ENCODE results near the gene CCDC102A.

CCDC102A gene

DNA sequence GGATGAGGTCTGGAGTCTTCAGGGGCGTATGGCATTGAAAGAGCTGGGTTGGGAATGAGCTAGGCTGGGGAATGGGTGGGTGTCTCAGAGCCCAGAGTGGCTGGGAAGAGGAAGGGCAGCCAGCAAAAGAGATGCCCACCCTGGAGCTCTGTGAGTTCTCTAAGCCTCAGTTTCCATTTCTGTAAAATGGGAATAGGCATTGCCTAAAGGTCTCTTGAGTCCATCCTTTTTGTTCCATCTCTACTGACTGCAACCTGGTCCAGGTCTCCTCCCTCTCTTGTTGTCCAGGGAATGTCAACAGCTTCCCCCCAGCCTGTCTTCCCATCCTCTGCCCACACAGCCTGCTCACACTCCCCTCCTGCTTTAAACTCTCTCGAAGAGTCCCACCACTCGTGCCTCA lies 19.6 kb downstream of the CCDC102A start:
- TF ChIP-seq ZFX (IDR thresholded peaks at IDR 0.05) = no peak
- TF ChIP-seq CTCF (conservative IDR thresholded peaks at IDR 0.05) = no peak
- no peak overlapping the region for H3K27ac ChIP-seq

DNA sequence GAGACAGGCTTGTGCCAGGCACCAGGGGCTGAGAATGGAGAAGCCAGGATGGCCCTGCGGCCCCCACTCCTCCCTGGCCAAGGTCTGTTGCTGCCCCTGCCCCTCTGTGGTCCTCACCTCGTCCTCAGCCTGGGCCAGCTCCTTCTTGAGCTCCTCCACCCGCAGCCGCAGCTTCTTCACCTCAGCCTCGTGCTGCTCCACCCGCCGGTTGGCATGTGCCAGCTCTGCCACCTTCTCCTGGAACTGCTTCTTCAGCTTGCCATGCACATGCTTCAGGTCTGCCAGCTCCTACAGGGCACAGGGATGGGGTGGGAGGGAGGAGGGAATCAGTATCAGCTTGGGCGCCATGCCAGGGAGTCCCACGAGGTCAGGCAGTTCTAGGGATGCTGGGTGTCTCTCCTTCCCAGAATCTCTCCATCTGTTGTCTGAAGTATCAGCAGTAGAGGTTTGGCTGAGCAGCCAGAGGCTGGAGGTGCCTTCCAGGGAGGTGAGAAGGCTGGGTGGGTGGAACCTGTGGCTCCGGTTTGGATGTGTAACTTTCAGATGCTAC lies 20.1 kb downstream of the CCDC102A start:
- H3K27ac ChIP-seq = no peak overlapping the region
- no peak for TF ChIP-seq ZFX (IDR thresholded peaks at IDR 0.05)

DNA sequence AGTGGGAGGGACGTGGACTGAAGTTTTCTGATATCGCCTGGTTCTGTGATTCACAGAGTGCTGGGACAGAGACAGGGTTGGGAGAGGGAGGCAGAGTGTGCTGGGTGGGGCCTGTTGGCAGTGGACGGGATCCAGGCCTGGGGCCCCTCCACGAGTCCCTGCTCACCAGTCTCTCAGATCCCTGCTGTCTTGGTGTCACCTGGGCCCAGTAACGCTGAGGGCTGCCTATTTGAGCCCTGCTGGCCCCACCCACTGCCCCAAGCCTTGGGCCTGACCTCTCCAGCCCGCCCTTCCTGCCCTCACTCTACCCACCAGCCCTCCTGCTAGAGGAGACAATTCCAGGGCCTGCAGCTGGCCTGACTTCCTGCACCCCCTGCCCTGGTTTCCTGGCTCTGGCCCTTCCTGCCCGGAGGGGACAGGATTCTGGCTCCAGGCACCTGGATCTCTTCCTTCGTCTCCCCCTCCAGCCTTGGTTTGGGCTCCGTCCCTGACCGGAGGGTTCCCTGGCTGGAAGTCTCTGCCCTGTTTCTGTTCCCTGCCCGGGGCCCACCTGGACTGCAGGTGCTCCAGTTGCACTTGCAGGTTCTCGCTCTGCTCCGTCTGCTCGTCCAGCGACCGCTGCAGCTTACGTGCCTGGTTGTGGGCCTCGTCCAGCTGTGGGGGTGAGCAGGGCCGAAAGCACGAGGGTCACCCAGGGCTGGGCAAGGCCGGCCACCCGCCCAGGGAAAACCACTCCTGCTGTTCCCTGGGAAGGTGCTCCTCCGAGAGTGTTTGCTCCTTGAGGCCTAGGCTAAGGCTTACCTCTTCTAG lies 21.4 kb downstream of the CCDC102A start:
- TF ChIP-seq CTCF (conservative IDR thresholded peaks at IDR 0.05) = no peak
- H3K27ac ChIP-seq = no peak overlapping the region

DNA sequence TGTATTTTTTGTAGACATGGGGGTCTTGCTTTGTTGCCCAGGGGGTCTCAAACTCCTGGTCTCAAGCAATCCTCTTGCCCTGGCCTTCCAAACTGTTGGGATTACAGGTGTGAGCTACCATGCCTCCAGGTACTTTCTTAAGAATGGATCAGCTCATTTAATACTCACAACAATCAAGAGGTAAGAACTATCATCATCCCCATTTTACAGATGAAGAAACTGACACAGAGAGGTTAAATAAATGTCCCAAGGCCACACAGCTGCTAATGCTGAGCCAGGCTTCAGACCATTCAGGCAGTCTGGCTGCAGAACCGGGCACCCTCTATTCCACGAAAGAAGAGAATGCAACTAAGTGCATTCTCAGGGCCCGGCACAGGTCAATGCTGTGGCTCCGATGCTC lies 22.0 kb downstream of the CCDC102A start:
- H3K27ac ChIP-seq = no peak overlapping the region

DNA sequence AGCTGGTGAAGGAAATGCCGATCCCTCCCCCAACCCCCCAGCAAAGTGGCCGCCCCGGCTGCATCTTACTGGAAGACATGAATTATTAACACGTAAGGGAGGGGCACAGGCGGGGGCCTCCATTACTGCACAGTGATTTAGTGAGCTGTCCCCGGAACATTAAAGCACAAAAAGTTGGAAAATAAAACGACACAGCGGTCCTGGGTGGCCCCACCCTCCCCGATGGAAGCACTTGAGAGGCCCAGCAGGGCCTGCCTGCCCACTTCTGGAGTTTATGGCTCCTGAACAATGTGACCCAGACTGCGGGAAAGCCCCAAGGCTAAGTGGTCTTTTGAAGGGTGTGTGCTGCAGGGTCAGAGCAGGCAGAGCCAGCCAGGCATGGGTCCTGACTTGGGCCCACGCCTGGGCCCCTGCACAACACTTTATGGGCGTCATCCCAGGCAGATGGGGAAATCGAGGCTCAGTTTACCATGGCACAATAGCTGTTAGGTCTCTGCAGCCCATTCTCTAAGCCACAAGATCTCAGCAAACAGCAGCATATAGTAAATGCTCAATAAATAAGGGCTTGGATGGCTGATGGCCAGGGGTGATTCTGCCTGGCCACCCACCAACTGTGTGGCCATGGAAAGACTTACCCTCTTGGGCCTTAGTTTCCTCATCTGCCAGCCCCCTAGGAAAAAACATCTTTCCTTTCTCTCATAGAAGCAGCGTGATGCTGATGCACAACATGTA lies 22.8 kb downstream of the CCDC102A start:
- no peak for TF ChIP-seq CTCF (conservative IDR thresholded peaks at IDR 0.05)
- no peak for TF ChIP-seq ZFX (IDR thresholded peaks at IDR 0.05)
- no peak overlapping the region for H3K27ac ChIP-seq

More for the DNA sequence above, 22.0 kb downstream of the CCDC102A start:
- TF ChIP-seq CTCF (conservative IDR thresholded peaks at IDR 0.05) = no peak
- TF ChIP-seq ZFX (IDR thresholded peaks at IDR 0.05) = no peak

GRCh38 chr16:57512296-57513001 lies 23.9 kb downstream of the CCDC102A start:
- H3K27ac ChIP-seq = no peak overlapping the region
- TF ChIP-seq CTCF (conservative IDR thresholded peaks at IDR 0.05) (no peak), ZFX (IDR thresholded peaks at IDR 0.05) (no peak)

- H3K27ac ChIP-seq = no peak overlapping the region
- no peak for TF ChIP-seq CTCF (conservative IDR thresholded peaks at IDR 0.05)
- no peak for TF ChIP-seq ZFX (IDR thresholded peaks at IDR 0.05)
Measured at GRCh38 chr16:57510016-57510871, 26.1 kb downstream of the CCDC102A start.

Measured in C4-2B (cell line).